Body of pancreas (tissue), 4 donors: Measurements from ENCODE around the gene COL12A1. TPM values are rescaled to one million over a fixed set of nuclear protein-coding genes. Genes with fewer than 3 reads are reported as not detected.

Experiments
- ATAC-seq: fragments of 150-250 bp; one replicate; pipeline ENCODE4 v1.9.1; 2016
- DNase-seq, 4 donors: peaks; one replicate each; pipeline ENCODE4 v3.0.0-alpha.2; 2019
- H3K27ac ChIP-seq, 4 donors: fragments of 200-600 bp; sonication (generic); 1 replicate in 3 of 4; 2 replicates in 1 of 4; pipeline versions ENCODE4 v1.5.1 to v1.6.1; 2016 to 2019; ENCODE audit warnings: mild to moderate bottlenecking in 1 of 4, mixed read lengths in 1 of 4, moderate library complexity in 1 of 4
- H3K27me3 ChIP-seq, 2 donors: fragments of 200-600 bp; sonication (generic); one replicate each; pipeline ENCODE4 v1.6.0; 2016; ENCODE audit warnings: mild to moderate bottlenecking in 1 of 2
- H3K36me3 ChIP-seq, 2 donors: fragments of 200-600 bp; sonication (generic); replicated peaks in 1 of 2; 2 replicates each; pipeline ENCODE4 v1.5.1; 2016; ENCODE audit warnings: low read depth in 2 of 2; ENCODE audit not compliant: insufficient read depth in 1 of 2
- H3K4me1 ChIP-seq: fragments of 200-600 bp; sonication (generic); one replicate; pipeline ENCODE4 v1.6.0; 2016
- H3K4me3 ChIP-seq, 2 donors: fragments of 200-600 bp; sonication (generic); 1 replicate in 1 of 2; 2 replicates in 1 of 2; pipeline ENCODE4 v1.5.1; 2016 to 2019
- H3K9me3 ChIP-seq, 3 donors: fragments of 200-600 bp; sonication (generic); 1 replicate in 2 of 3; 2 replicates in 1 of 3; pipeline ENCODE4 v1.5.1; 2016
- CTCF ChIP-seq, 7 experiments: fragments of 450-650 bp in 4 of 7; fragments of 200-600 bp in 3 of 7; sonication (generic) in 3 of 7; IDR thresholded peaks; one replicate each; pipeline ENCODE4 v1.5.1; 2016 to 2019; ENCODE audit warnings: antibody characterized with exemption in 7 of 7
- POLR2A ChIP-seq, 3 donors: fragments of 450-650 bp; IDR thresholded peaks; one replicate each; pipeline ENCODE4 v1.6.1; 2016; ENCODE audit warnings: antibody characterized with exemption in 3 of 3, mild to moderate bottlenecking in 2 of 3
- WGBS, 2 donors: methylation state at CpG; one replicate each; pipeline ENCODE4 v1.1.5; 2017; 5-methylcytosine and 5-hydroxymethylcytosine counted together
- intact Hi-C: fragments of 100-400 bp; cut with DNase I; formaldehyde crosslinking; loops from one replicate; pipeline ENCODE4 v1.15.1; 2023
- total RNA-seq, 2 donors: library from RNA; depleted of rRNA; stranded (reverse); fragments of >200 nt; gene quantifications; one replicate each; pipeline ENCODE4 v1.1.0, GENCODE V29; 2016

Gene COL12A1
- total RNA-seq, 2 donors from 2014 or later, result 34.0 to 35.3 TPM

GRCh38 chr6:75244063-75244584, 38.3 kb upstream of the COL12A1 start:
- Histone ChIP-seq H3K27ac (peak overlapping the region; percentile 12 to 94 (median 82)), H3K9me3 (no peaks in the 10 kb centered on the region), H3K27me3 (no peaks in the 10 kb centered on the region), H3K4me1 (peaks cover 20% of the 10 kb centered on the region), H3K4me3 (peak overlapping the region in 1 of 2 donors; percentile 86), H3K36me3 (peaks cover 3 to 4% of the 10 kb centered on the region in 2 donors)
- WGBS, 2 donors, result 11 to 13% methylated on average over 15 of the region's 15 CpGs
- no peak for DNase-seq
- intact Hi-C loops, result no loop called here
- TF ChIP-seq CTCF (IDR thresholded peaks at IDR 0.05) (no peak), POLR2A (IDR thresholded peaks at IDR 0.05) (no peak)
- peak; percentile 24 for ATAC-seq

GRCh38 chr6:75243333-75244062, 37.6 kb upstream of the COL12A1 start, which contains the start of gene COX7A2:
TSS of gene COX7A2 (minus strand) at chr6:75243801. CDS start at chr6:75243734, 67 bp downstream.
- peak within 1 kb of the TSS; percentile 60 to 94 (median 82) for H3K27ac ChIP-seq
- DNase-seq (peak; percentile 87 to 94 (median 90)), ATAC-seq (peak; percentile 100)
- intact Hi-C loops, result no loop called here
- peaks cover 8 to 9% of the 10 kb centered on the region in 2 donors for H3K36me3 ChIP-seq
- H3K4me1 ChIP-seq, result peaks cover 20% of the 10 kb centered on the region
- WGBS, 2 donors, result 0 to 1% methylated on average over 35 to 36 of the region's 36 CpGs
- no peaks in the 10 kb centered on the region for H3K27me3 ChIP-seq
- H3K9me3 ChIP-seq, result no peaks in the 10 kb centered on the region
- H3K4me3 ChIP-seq, result peak within 1 kb of the TSS; percentile 32 to 86
- TF ChIP-seq CTCF (IDR thresholded peaks at IDR 0.05) (peak in 1 of 7 experiments; percentile 14), POLR2A (IDR thresholded peaks at IDR 0.05) (peak; percentile 50 to 92 (median 89))

GRCh38 chr6:75236630-75237029, 30.8 kb upstream of the COL12A1 start:
- no peak for ATAC-seq
- no peaks in the 10 kb centered on the region for H3K9me3 ChIP-seq
- intact Hi-C loops, result no loop called here
- WGBS, 2 donors, result 88 to 90% methylated on average over 4 of the region's 4 CpGs
- no peak overlapping the region for H3K4me3 ChIP-seq
- H3K27ac ChIP-seq, result no peak overlapping the region
- H3K4me1 ChIP-seq, result peaks cover 4% of the 10 kb centered on the region
- TF ChIP-seq CTCF (IDR thresholded peaks at IDR 0.05) (no peak), POLR2A (IDR thresholded peaks at IDR 0.05) (no peak)
- no peak for DNase-seq
- H3K36me3 ChIP-seq, result peaks cover 13 to 20% of the 10 kb centered on the region in 2 donors
- no peaks in the 10 kb centered on the region for H3K27me3 ChIP-seq

GRCh38 chr6:75235271-75235670, 29.4 kb upstream of the COL12A1 start:
- Histone ChIP-seq H3K27me3 (no peaks in the 10 kb centered on the region), H3K36me3 (peaks cover 13 to 20% of the 10 kb centered on the region in 2 donors), H3K4me1 (no peaks in the 10 kb centered on the region), H3K9me3 (no peaks in the 10 kb centered on the region), H3K27ac (no peak overlapping the region), H3K4me3 (no peak overlapping the region)
- ATAC-seq, result no peak
- WGBS, 2 donors, result 64 to 67% methylated on average over 2 of the region's 2 CpGs
- TF ChIP-seq CTCF (IDR thresholded peaks at IDR 0.05) (no peak), POLR2A (IDR thresholded peaks at IDR 0.05) (no peak)
- DNase-seq, result no peak
- intact Hi-C loops, result no loop called here
